ENCODE results near the gene SMIM3.

The SMIM3 gene

DNA sequence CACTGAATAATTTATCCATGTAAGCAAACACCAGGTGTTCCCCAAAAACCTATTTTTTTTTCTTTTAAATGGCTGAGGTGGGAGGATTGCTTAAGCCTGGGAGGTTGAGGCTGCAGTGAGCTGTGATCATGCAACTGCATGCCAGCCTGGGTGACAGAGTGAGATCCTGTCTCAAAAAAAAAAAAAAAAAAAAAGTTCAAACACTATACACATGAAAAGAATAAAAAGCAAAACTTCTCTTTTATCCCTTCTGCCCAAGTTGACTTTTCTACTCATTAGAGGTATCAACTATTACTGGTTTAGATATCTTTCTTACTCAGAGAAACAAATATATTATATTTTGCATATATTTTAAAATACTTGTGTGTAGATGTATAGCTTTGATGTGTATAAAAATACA, 37.6 kb upstream of the SMIM3 start:
- no peak for TF ChIP-seq POLR2AphosphoS5 (IDR thresholded peaks at IDR 0.05; ENCODE audit: low read depth, low read length)

DNA sequence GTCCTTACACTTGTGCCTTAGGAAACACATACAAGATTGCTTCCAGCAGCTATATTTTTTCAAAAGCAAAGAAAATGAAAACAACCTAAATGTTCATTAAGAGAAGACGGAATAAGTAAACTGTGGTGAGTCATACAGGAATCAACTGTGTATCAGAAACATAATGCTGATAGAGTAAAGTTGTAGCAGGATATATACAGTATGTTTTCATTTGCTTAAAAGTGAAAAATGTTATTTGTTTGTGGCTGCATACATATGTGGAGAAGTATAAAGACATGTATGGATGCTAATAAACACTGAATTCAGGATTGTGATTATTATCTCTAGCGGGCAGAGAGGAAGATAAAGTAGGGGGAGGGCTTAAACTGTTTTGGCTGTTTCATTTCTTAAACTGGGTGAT, 28.1 kb upstream of the SMIM3 start:
- TF ChIP-seq SIN3A (IDR thresholded peaks at IDR 0.05; ENCODE audit: borderline replicate concordance, insufficient read depth, low read length) (no peak), FOXP2 (optimal IDR thresholded peaks at IDR 0.05; ENCODE audit: borderline replicate concordance, extremely low read depth, extremely low read length, insufficient read depth) (no peak), TAF1 (IDR thresholded peaks at IDR 0.05; ENCODE audit: borderline replicate concordance, insufficient read depth, low read length) (no peak), POLR2AphosphoS5 (IDR thresholded peaks at IDR 0.05; ENCODE audit: low read depth, low read length) (no peak)
- TF ChIP-seq, protein P1, sequence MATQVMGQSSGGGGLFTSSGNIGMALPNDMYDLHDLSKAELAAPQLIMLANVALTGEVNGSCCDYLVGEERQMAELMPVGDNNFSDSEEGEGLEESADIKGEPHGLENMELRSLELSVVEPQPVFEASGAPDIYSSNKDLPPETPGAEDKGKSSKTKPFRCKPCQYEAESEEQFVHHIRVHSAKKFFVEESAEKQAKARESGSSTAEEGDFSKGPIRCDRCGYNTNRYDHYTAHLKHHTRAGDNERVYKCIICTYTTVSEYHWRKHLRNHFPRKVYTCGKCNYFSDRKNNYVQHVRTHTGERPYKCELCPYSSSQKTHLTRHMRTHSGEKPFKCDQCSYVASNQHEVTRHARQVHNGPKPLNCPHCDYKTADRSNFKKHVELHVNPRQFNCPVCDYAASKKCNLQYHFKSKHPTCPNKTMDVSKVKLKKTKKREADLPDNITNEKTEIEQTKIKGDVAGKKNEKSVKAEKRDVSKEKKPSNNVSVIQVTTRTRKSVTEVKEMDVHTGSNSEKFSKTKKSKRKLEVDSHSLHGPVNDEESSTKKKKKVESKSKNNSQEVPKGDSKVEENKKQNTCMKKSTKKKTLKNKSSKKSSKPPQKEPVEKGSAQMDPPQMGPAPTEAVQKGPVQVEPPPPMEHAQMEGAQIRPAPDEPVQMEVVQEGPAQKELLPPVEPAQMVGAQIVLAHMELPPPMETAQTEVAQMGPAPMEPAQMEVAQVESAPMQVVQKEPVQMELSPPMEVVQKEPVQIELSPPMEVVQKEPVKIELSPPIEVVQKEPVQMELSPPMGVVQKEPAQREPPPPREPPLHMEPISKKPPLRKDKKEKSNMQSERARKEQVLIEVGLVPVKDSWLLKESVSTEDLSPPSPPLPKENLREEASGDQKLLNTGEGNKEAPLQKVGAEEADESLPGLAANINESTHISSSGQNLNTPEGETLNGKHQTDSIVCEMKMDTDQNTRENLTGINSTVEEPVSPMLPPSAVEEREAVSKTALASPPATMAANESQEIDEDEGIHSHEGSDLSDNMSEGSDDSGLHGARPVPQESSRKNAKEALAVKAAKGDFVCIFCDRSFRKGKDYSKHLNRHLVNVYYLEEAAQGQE (IDR thresholded peaks at IDR 0.05; ENCODE audit: insufficient read depth in 1 of 2, low read depth in 2 of 2, low read length in 2 of 2) = no peak

DNA sequence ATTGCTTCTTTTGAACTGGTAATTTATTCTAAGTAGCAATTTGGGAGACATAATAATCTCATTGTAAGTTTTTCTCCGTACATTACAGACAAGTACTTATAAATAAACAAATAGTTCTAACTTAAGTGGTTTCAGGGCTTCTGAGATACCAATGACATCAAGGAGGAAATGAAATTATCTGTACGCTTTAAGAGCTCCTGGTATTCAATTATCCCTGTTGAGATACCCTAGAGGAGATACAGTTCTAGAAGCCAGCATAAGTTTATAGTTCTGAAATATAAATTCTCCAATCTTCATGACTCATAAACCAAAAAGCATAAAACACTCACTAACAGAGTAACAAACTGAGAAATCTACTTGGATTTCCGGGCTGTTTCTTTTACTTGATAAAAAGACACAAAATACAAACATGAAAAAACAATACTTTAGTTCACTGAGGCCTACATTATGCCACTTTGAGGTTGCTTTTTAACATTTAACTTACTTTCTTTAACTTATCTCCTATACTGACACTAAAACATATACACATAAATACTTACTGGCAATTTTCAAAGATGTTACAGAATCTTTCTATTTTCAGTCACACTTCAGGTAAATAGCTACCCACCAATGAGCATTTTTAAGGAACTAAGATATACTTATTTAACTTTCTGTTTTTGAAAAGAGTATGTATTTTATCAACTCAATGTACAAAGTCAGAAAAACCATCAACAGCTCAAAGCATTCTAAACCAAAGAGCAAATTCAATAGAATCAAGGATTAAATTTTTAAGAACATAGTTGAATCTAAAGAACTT, 27.3 kb upstream of the SMIM3 start:
- no peak for TF ChIP-seq SIN3A (IDR thresholded peaks at IDR 0.05; ENCODE audit: borderline replicate concordance, insufficient read depth, low read length)
- no peak for TF ChIP-seq POLR2AphosphoS5 (IDR thresholded peaks at IDR 0.05; ENCODE audit: low read depth, low read length)
- TF ChIP-seq TAF1 (IDR thresholded peaks at IDR 0.05; ENCODE audit: borderline replicate concordance, insufficient read depth, low read length) = no peak
- TF ChIP-seq, protein P1 (IDR thresholded peaks at IDR 0.05; ENCODE audit: insufficient read depth in 1 of 2, low read depth in 2 of 2, low read length in 2 of 2) = no peak
- no peak for TF ChIP-seq FOXP2 (optimal IDR thresholded peaks at IDR 0.05; ENCODE audit: borderline replicate concordance, extremely low read depth, extremely low read length, insufficient read depth)

DNA sequence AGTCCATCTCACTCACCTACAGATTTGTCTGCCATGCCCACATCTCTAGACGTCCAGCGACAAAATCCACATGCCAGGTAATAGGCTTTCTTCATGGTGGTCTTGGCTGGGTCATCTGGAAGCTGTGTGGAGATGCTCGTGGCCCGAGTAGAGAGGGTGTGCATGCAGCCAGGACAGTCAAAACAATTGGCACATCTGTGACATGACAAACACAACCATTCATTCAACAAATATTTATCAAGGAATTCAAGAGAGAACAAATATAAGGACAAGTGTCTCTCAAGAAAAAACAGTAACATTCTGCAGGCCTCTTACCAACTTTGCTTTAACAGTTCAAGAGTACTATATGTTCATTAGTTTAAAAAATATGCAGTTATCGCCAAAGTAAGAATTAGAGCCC, 25.1 kb upstream of the SMIM3 start:
- TF ChIP-seq, protein P1 (IDR thresholded peaks at IDR 0.05; ENCODE audit: insufficient read depth in 1 of 2, low read depth in 2 of 2, low read length in 2 of 2) = no peak
- TF ChIP-seq TAF1 (IDR thresholded peaks at IDR 0.05; ENCODE audit: borderline replicate concordance, insufficient read depth, low read length) (no peak), SIN3A (IDR thresholded peaks at IDR 0.05; ENCODE audit: borderline replicate concordance, insufficient read depth, low read length) (no peak), POLR2AphosphoS5 (IDR thresholded peaks at IDR 0.05; ENCODE audit: low read depth, low read length) (no peak), FOXP2 (optimal IDR thresholded peaks at IDR 0.05; ENCODE audit: borderline replicate concordance, extremely low read depth, extremely low read length, insufficient read depth) (no peak)

DNA sequence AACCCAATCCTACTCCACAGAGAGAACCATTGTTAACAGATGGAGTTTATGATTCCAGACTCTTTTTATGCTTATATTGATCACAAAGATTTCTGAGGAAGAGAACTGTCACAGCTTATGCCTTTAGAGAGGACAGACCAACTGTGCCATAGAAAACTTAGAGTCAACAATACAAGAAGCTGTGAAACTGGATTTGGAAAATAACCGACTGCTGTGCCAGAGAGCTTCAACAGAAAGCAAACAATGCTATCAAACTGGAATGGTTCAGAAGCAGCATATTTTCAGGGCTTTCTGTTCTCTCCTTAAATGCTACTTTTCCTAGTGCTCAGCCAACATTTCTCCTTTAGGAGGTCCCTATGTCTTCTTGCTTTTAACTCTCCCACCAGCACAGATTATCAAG, 24.7 kb upstream of the SMIM3 start:
- TF ChIP-seq FOXP2 (optimal IDR thresholded peaks at IDR 0.05; ENCODE audit: borderline replicate concordance, extremely low read depth, extremely low read length, insufficient read depth) = no peak
- TF ChIP-seq SIN3A (IDR thresholded peaks at IDR 0.05; ENCODE audit: borderline replicate concordance, insufficient read depth, low read length) = no peak
- TF ChIP-seq, protein P1 (IDR thresholded peaks at IDR 0.05; ENCODE audit: insufficient read depth in 1 of 2, low read depth in 2 of 2, low read length in 2 of 2) = no peak
- TF ChIP-seq POLR2AphosphoS5 (IDR thresholded peaks at IDR 0.05; ENCODE audit: low read depth, low read length) = no peak
- no peak for TF ChIP-seq TAF1 (IDR thresholded peaks at IDR 0.05; ENCODE audit: borderline replicate concordance, insufficient read depth, low read length)

Data from PFSK-1 (cell line).